HG02610 (cell line): ENCODE data around the gene SIPA1L3.
A peak's percentile ranks its signal among the peaks of the same experiment; 100 is the strongest.

ENCODE experiments used
- ATAC-seq: cut with Tn5 transposase; IDR thresholded peaks from one replicate; pipeline ENCODE4 v1.9.1; 2021; ENCODE audit warnings: mild to moderate bottlenecking, moderate library complexity; ENCODE audit not compliant: unreplicated experiment

The SIPA1L3 gene

DNA sequence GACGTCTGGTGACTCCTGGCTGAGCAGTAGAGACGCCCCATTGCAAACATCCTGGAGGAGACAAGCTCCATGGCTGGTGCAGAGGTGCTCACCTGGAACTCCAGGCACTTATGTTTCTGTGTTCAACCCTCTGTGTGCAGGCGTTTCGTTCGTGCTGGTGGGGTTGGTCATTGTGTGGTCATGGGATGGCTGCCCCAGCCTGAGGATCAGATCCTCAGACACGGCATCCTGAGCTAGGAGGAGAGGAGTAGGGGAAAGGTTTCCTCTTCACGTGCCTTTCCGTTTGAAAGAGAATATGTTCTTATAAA, 87.8 kb downstream of the SIPA1L3 start:
- ATAC-seq = no peak

DNA sequence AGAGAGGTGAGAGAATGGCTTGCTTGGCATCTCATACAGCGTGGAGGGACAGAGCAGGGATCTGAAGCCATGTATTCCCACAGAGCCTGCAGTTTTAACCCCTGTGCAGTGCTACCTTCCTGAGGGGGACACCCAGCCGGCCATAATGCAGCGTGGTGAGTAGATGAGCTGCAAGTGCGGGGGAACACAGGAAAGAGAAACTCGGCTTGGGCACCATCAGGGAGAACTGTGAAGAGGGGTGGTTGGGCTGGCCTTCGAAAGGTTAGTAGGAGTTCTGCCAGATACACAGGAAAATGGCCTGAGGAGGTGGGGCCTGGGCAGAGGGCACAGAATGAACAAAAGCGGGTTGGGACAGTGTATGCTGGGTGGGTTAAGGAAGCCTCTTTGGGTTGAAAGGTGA, 88.3 kb downstream of the SIPA1L3 start:
- no peak for ATAC-seq

DNA sequence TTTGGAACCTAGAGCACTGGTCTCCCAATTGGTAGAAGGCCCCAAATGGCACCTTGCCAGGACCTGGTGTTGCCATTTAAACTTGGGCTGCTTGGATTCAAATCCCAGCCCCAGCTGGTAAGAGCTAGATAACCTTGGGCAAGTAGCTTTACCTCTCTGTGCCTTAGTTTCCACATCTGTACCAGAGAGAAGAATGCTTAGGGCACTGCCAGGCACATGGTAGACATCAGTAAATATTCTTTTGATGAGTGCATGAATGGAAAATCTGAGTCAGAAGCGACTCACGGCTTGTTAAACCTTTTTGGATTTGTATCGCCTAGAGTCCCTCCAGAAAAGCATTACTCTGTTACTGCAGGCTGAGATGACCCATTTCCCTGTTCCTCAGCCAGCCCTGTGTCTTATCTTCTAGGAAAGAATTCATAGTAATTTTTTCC, 90.9 kb downstream of the SIPA1L3 start:
- ATAC-seq = no peak

DNA sequence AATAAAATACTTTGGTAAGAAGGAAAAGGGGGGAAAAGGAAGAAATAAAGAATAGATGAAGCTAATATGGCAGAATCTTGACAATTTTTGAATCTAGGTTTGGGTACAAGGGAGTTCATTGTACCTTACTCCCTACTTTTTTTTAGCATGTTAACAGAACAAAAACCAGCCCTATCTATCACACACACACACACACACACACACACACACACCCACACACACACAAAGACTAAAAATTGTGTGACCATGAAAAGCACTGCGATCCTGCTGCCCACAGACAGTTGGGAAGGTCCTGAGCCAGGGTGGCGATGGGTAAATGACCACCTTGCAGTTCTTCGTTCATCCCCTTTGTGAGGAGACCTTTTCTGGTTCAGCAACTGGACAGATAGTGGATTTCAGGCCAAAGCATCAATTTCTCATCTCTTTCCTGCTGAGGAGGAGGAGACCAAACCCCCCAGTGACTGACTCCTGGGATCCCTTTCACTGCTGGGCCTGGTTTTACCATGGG, 91.8 kb downstream of the SIPA1L3 start:
- no peak for ATAC-seq

DNA sequence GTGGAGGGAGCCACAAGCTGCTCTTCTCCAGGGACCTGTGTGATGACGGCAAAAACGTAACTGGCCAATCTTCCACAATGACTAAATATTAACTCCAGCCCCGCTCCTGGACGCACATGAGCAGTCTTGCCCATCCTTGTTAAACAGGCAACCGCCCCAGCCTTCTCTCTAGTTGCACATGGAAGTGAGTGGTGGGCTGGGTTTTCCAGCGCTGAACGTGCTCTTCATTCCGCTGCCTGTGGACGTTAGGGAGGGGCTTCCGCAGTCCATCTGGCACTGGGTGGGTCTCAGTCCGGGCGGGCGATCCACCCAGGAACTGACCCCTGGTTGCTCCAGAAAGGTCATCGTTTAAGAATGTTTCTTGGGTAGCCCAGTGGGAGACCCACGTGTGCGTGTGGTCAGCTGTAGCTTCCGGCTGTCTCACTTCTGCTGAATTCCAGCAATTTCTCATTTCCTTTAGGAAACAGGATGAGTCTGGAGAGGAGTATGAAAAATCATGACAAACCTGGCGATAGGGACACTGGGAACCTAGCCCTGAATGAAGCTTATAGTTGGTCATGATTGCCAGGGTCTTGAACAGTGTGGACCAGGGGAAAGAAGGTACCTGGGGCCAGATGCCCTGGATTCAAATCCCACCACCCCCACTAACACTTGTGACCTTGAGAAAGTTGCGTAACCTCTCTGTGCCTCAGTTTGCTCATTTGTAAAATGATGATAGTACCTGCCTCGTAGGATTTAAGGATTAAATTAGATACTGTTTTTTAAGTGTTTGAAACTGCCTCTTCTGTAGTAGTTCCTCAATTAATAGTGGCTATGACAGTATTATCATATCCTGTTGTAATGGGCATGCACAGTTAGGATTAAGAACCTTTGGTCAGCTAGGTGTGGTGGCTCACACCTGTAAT, 92.6 kb downstream of the SIPA1L3 start:
- ATAC-seq = no peak

DNA sequence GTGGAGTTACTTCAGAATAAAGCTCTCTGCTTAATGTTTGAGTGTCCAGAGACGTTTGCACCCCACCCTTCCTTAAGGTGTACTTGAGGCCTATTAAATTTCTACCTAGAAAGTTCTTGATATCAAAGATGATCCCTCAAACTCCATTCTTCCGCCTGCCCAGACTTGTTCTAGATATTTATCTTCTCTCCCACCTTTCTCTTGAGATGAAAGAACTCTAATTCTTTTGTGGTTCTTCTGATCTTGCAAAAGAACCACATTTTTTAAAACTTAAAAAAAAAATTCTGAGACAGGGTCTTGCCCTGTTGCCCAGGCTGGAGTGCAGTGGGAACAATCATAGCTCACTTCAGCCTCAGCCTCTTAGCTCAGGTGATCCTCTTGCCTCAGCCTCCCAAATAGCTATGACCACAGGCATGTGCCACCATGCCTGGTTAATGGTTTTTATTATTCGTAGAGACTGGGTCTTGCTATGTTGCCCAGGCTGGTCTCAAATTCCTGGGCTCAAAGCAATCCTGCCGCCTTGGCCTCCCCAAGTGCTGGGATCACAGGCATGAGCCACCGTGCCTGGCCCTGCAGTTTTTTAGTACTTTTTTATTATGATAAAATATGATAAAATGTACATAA, 94.3 kb downstream of the SIPA1L3 start:
- no peak for ATAC-seq

DNA sequence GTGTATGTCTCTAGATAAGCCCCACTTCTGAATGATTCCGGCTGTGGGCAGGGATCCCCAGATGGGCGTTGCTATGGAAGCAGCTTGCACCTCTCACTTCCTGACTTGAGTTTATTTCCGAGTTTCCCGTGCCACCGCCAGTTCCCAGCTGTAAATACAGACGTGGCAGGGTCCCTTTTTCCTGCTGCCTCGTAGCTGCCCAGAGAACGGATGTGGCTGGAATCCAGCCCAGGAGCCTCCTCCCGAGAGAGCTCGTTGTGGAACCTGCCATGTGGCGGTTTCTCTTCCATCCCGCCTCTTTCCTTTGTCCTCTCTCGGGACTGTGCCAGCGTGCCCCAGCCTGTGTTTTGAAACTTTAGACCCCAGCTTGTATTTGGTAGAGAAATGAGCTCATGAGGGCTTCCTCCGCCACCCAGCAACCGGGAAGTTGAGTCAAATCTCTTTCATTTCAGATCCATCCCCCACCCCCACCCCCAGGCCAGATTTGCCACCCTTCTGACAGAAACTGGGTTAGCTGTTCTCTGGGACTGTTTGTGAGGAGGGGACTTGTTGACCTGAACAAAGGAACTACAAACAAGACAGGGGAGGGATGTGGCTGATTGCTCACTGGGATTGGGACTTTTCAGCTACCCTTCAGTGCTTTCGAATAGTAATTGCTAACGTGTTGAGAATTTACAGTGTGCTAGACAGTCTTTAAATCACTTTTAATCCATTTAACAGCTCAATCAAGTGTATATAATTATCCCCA, 96.6 kb downstream of the SIPA1L3 start:
- no peak for ATAC-seq

DNA sequence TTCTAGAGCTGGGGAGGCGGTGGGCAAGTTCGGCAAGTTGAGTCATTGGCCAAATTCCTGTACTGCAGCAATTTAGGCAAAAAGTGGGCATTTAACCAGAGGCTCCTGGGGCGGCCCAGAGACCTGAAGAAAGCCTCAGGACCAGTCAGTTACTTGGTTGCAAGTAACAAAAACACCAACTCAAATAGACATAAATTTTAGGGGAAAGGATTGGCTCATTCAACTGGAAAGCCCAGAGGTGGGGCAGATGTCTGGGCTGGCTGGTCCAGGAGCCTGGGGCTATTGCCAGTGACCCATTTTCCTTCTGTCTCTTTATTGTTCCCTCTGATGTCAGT, 97.1 kb downstream of the SIPA1L3 start:
- ATAC-seq = no peak

DNA sequence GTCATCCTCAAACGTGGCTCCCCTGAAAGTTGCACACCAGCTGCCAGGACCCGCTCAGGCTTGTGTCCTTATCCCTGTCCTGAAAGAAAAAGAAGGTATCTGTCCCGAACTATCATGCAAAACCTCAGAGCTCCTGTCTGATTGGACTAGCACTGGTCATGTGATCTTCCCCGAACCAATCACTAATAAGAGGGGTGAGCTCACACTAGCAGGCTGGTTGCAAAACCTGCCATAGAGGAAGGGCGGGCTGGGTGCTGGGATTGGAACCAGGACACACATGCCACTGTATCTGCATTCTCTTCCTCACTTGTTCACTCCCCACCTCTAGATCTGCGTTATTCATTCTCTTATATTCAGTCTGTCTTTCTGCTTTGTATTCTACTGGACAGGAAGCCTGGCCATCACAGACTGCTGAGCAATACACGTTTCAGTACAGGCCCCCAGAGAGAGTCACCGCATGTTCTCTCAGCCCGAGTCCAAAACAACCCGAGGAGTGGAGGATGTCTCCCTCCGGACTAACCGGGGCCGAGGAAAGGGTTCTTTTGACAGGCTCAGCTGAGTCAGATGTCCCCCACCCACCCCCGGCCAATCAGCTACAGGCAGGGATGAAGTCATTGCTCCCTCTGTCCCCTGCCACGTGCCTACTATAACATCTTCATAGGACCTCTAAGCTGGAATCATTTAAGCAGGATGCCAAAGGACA, 97.7 kb downstream of the SIPA1L3 start:
- no peak for ATAC-seq

DNA sequence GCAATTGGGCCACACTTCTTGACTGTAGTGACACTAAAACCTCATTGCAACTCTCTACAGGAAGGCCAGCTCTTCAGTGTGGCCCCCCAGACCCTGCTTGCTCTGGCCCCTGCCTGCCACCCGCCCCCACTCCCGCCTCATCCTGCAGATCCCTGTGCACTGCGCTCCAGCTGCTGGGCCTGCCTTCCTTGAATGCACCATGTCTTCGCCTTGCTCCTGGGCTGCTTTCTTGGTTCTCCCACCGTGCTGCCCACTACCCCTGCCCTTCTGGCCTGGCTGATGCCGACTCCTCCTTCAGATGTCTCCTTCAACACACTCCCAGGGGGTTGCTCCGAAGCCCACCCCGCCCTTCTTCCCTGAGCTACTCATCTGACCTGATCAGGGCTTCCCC, 98.2 kb downstream of the SIPA1L3 start:
- no peak for ATAC-seq

DNA sequence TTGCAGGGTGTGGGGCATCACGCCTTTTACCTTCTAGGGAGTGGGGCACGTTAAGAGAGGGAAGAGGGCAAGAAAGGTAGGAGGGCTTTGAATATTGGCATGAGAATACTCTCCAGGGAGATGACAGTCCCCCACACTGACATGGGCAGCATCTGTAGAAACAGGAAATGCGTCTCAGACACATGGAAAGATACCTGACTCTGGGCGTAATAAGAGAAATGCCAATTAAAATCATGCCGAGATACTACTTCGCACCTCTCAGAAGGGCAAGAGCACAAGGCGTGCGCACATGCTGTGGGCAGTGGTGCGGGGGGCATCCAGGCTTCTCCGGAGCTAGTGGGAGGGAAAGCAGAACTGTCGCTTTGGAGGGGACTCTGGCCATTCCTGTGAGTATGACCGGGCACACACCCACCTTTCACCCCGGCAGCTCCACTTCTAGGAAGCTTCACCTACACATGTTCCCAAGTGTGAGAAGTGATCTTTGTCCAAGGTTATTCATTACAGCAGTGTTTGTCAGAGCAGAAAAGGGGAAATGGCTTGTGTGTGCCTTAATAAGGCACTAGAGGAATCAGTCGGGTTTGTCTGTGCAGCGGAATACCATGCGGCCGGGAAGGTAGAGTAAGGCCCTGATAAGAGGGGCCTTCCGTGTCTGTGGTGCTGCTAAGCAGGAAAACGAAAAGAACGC, 99.5 kb downstream of the SIPA1L3 start:
- peak; percentile 30 for ATAC-seq

DNA sequence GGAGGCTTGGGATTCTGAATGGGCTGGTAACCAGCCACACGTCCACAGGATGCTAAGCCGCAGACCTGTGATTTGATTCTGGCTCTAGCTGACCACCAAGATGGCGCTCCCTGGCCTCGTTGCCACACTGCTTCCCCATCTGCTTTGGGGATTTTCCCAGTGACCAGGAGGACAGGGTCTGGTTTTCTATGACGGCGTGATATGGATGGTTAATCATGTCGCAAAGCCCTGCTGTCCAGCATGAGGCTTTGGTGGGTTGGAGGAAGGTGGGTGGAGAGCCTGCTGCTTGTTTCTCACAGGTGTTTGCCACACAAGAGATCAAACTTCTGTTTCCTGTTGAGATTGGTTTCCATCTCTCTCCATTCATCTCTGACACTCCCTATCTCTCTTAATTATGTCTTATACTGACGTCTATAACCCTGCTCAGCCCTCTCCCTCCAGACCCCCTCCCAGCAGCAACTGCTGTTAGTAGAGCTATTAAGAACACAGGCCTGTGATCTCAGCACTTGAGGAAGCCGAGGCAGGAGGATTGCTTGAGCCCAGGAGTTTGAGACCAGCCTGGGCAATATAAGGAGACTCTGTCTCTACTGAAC, 102.7 kb downstream of the SIPA1L3 start:
- peak; percentile 35 for ATAC-seq

DNA sequence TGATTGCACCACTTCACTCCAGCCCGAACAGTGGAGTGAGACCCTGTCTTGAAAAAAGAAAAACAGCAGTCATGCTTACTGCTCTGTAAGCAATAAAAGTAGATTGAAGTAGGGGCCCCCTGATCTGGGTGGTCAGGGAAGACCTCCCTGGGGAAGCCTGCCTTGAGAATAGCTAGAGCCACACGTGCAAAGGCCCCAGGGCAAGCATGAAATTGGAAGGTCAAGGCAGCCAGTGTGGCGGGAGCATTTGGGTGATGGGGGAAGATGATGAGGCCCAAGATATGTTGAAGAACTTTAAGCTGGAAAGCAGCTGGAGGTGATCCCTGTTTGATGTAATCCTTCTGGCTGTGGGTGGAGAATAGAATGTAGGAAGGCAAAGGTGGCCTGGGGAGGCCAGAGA, 104.4 kb downstream of the SIPA1L3 start:
- no peak for ATAC-seq

DNA sequence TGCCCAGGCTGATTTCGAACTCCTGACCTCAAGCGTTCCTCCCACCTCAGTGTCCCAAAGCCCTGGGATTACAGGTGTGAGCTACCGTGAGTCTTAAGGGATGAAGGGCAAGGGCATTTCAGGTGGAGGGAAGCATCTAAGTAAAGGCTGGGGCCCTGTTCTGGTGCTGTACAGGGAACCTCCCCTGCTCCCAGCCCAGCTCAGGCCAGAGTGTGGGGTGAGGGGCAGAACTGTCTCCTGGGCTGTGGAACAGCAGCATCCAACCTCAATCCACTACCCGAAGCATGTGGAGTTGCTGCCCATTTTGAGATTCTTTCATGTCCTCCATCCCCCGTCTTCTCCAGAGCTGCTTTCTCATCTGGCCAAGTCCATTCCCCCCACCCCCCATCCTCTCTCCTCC, 105.3 kb downstream of the SIPA1L3 start:
- ATAC-seq = no peak

DNA sequence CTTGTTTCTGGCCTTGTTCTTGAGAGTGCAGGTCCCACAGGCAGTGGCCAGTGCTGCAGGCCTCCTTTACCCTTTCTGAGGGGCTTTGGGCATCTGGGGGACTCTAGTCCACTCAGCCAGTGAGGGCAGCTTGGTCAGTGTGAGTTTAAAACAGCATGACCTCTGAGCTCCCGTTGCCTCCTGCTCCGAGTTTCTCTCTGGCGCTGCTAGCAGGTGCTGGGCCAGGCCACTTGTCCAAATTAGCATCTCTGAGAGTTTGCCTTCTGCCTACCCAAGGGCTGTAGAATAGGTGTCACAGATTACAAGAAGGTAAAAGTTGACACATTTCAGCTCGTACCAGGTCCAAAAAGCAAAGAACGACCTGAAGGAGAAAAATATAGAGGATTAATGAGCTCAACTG, 105.9 kb downstream of the SIPA1L3 start:
- no peak for ATAC-seq

DNA sequence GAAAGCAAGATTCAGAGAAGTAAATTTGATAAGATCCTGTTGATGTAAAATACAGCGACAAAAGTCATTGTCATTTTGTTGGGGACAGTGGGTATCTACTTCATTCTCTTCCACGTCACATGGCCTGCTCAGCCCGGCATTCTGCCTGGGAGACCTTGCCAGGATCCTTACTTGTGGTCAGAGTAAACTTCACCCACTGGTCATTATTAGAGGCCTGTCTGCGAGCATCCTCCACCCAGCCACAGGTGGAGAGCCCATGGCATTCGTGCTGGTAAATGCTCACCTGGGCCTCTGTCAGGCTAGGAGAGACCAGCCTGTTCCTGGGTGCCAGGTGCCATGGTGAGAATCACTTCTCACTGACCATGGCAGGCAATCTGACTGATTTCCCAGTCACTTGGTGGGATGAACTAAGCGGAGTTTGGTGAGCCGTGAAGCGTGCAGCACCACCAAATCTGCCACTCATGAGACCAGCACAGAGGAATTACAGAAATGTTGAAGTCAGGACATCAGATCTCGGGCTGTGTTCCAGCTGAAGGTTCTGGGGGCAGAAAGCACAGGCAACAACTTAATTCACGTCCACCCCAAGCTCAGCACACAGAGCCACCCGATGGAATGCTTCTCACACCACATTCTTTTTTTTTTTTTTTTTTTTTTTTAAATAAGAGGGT, 107.0 kb downstream of the SIPA1L3 start:
- ATAC-seq = no peak

DNA sequence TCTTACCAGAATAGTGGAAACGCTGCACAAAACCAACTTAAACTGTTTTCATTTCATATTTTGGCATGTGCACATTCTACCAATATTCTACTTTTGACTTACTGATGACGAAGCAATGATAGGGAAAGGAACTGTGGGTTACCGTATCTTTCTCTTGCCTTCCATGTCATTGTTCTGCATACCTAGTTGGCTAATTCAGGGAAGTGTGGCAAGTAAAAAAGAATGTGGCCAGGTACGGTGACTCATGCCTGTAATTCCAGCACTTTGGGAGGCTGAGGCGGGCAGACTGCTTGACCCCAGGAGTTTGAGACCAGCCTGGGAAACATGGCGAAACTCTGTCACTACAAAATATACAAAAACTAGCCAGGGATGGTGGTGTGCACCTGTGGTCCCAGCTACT, 108.2 kb downstream of the SIPA1L3 start:
- no peak for ATAC-seq

DNA sequence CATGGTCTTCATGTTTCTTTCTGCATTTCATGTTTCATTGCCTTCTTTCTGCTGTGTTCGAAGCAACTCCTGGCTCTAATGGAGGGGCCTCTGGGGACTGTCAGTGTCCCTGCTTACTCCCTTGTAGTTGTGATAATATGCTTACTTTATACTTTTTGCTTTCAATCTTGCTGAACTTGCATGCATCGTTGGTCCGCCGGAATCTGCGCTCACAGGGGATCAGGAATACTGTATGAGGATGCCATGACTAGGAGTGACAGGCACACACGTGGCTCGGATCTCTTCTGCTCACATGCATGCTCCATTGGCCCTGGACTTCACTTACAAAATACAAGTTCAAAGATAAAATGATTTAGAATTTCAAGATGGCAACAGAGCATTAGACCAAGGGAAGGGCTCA, 108.8 kb downstream of the SIPA1L3 start:
- ATAC-seq = no peak

DNA sequence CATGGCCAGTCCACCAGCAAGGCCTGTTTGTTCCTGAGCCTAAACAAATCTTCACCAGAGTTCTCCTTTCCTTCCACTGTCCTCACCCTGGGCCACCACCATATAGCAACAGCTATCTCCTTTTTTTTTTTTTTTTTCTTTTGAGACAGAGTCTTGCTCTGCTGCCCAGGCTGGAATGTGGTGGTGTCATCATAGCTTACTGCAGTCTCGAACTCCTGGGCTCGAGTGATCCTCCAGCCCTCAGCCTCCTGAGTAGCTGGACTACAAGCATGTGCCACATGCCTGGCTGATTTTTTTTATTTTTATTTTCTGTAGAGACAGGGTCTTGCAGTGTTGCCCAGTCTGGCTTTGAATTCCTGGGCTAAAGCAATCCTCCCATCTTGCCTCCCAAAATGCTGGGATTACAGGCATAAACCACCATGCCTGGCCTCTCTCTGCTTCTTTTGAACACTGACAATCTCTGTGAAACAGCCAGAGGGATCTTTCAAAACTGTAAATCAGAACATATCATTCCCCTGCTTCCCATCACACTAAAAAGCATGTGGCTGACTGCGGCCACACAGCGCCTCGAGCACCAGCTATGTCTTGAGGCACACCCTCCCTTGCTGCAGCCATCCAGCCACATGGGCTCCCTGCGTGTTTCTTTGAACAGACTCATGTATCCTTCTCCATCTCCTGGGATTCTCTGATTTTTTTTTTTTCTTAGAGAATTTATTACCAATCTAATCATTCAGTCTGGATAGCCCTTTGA, 110.6 kb downstream of the SIPA1L3 start:
- ATAC-seq = no peak
